Fibroblast of skin of right biceps (primary cell): ENCODE data around the gene LGR5.

Source experiments
- DNase-seq: peaks from one replicate; pipeline ENCODE4 v3.0.0-alpha.2; 2013

LGR5 gene, protein sequence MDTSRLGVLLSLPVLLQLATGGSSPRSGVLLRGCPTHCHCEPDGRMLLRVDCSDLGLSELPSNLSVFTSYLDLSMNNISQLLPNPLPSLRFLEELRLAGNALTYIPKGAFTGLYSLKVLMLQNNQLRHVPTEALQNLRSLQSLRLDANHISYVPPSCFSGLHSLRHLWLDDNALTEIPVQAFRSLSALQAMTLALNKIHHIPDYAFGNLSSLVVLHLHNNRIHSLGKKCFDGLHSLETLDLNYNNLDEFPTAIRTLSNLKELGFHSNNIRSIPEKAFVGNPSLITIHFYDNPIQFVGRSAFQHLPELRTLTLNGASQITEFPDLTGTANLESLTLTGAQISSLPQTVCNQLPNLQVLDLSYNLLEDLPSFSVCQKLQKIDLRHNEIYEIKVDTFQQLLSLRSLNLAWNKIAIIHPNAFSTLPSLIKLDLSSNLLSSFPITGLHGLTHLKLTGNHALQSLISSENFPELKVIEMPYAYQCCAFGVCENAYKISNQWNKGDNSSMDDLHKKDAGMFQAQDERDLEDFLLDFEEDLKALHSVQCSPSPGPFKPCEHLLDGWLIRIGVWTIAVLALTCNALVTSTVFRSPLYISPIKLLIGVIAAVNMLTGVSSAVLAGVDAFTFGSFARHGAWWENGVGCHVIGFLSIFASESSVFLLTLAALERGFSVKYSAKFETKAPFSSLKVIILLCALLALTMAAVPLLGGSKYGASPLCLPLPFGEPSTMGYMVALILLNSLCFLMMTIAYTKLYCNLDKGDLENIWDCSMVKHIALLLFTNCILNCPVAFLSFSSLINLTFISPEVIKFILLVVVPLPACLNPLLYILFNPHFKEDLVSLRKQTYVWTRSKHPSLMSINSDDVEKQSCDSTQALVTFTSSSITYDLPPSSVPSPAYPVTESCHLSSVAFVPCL

DNA sequence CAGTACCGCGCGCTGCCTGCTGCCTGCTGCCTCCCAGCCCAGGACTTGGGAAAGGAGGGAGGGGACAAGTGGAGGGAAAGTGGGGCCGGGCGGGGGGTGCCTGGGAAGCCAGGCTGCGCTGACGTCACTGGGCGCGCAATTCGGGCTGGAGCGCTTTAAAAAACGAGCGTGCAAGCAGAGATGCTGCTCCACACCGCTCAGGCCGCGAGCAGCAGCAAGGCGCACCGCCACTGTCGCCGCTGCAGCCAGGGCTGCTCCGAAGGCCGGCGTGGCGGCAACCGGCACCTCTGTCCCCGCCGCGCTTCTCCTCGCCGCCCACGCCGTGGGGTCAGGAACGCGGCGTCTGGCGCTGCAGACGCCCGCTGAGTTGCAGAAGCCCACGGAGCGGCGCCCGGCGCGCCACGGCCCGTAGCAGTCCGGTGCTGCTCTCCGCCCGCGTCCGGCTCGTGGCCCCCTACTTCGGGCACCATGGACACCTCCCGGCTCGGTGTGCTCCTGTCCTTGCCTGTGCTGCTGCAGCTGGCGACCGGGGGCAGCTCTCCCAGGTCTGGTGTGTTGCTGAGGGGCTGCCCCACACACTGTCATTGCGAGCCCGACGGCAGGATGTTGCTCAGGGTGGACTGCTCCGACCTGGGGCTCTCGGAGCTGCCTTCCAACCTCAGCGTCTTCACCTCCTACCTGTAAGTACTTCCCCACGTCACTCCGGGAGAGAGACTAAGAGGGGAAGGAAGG lies at the start of gene LGR5:
Gene LGR5, plus strand, starts transcription at position 186 of the 732 bp plus-strand sequence. Its CDS starts 283 bp downstream, at position 469.
- peak; percentile 41 for DNase-seq

DNA sequence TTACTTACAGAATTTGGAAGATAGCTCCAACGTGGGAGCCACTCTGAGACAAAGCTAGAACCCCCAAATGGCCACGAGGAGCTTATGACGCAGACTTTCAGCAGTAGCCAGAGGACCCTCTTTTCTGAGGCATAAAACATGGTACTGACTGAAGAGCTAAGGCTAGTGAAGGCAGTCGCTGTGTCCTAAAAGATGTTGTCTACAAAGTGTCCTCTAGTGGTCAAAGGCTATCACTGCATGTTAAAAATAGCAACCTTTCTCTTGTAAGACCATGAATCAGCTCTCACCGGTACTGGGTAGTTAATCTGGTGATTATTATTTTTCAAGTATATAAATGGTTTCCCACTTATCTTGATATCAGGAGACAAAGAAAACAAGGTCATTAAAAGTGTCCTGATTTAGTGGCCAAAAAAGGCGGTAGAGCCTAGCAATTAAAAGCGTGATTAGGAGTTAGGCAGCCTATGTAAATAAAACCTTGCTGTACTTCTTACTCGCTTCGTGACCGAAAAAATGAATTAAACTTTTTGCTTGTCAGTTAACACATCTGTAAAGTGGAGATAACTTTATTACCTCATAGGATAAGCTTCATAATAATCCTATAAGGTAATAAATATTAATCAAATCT lies 47.0 kb upstream of the LGR5 start:
- DNase-seq, result peak; percentile 75

DNA sequence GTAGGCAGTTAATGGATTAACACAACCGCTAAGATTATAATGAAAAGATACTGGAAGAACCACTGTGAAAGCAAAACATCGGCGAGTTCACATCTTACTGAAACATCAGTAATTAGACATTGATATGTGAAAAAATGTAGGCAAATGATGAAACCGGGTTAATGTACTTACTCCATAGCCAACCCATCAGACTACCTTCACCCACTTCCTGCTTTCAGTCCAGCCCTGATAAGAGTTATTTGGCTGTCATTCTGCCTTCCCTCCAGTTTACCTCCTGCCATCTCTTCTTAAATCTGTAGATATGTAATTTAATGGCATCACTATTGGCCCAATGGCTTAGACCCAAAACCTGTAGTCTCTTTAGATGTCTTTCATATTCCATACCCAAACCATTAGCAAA lies 46.0 kb upstream of the LGR5 start:
- no peak for DNase-seq

DNA sequence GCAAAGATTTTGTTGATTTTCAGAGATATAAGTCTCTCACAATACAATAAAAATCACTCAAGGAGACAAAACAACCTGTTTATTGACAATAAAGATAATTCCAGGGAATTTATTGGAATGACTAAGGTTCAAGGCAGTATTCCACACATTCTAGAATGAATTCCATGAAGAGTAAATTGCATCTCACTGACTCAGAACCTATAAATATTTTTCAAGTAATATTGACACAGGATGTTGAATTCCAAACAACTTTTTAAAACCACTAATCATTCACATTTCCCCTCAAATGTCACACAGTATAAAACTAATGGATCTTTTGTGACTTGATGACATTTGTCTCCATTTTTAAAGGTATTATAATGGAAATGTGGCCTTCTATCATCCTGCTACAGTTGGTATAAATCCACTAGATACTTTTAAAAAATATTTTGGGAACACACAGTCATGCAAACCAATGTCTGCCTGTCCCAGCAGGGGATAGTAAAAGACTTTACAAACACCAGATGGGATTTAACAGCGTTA lies 42.1 kb upstream of the LGR5 start:
- DNase-seq, result peak; percentile 91

DNA sequence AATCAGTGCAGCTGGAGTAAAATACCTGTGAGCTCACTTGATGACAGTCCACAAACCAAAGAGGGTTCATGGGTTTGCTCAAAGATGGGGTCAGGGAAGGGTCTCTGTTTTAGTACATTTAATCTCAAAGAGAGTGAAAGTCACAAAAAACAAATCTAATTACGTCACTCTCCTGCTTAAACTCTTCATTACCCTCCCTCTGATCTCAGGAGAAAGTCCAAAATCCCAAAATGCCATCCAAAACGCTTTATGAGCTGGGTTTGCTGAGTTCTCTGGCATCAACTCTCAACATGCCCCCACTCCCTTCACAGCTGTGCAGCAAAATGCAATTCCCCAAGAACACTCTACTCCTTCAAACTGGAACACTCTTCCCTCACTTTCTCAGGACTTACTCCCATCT lies 40.4 kb upstream of the LGR5 start:
- no peak for DNase-seq

DNA sequence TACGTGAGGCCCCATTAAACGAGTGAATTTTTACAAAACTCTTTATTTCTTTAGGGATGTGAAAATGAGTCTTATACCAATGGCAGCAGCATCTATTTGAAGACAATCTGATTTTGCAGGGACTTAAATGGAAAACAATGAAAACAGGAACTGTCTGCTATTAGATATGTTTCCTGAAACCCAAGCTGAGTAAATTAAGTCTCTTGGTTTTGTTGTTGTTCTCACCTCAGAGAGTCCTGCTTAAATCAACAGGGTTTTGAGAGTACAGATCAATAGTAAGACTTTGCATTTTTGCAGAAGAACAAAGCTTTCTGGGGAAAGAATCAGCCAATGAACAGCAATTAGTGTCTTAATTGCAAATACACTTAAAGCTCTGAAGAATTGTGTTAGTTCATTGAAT lies 39.1 kb upstream of the LGR5 start:
- no peak for DNase-seq

DNA sequence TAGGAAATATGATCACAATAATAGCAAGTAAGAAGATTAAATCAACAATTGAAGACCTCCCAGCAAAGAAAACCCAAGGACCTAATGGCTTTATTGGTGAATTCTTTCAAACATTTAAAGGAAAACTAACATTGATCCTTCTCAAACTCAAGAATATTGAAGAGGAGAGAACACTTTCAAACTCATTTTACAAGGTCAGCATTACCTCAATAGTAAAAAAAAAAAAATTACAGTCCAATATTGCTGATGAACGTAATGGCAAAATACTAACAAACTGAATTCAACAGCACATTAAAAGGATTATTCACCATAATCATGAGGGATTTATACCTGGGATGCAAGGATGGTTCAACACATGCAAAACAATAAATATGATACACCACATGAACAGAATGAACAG lies 33.7 kb upstream of the LGR5 start:
- DNase-seq, result no peak

DNA sequence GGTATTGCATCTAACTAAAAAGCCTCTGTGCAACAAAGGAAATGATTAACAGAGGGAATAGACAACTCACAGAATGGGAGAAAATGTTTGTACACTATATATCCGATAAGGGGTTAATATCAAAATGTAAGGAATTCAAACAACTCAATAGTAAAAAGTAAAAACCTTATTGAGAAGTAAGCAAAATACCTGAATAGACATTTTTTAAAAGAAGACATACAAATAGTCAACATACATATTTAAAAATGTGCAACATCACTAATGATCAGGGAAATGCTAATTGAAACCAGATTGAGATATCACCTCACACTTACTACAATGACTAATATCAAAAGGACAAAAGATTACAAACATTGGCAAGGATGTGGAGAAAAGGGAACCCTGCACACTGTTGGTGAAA lies 31.9 kb upstream of the LGR5 start:
- no peak for DNase-seq

DNA sequence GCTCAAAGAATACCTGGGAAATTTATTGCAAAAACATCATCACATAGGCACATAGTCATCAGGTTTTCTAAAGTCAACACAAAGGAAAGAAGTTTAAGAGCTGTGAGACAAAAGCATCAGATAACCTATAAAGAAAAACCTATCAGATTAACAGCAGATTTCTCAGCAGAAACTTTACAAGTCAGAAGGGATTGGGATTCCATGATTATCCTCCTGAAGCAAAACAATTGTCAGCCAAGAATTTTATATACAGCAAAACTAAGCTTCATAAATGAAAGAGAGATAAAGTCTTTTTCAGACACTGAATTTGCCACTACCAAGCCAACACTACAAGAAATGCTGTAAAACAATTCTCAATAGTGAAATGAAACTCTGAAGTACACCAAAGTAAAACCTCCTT lies 28.8 kb upstream of the LGR5 start:
- DNase-seq, result no peak

DNA sequence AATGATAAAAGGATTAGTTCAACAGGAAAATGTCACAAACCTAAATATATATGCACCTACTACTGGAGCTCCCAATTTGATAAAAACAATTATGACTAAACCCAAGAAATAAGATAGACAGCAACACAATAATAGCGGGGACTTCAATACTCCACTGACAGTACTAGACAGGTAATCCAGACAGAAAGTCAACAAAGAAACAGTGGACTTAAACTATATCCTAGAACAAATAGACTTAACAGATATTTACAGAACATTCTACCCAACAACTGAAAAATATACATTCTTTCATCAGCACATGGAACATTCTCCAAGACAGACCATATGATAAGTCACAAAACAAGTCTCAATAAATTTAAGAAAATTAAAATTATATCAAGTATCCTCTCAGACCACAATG lies 28.0 kb upstream of the LGR5 start:
- DNase-seq, result no peak

DNA sequence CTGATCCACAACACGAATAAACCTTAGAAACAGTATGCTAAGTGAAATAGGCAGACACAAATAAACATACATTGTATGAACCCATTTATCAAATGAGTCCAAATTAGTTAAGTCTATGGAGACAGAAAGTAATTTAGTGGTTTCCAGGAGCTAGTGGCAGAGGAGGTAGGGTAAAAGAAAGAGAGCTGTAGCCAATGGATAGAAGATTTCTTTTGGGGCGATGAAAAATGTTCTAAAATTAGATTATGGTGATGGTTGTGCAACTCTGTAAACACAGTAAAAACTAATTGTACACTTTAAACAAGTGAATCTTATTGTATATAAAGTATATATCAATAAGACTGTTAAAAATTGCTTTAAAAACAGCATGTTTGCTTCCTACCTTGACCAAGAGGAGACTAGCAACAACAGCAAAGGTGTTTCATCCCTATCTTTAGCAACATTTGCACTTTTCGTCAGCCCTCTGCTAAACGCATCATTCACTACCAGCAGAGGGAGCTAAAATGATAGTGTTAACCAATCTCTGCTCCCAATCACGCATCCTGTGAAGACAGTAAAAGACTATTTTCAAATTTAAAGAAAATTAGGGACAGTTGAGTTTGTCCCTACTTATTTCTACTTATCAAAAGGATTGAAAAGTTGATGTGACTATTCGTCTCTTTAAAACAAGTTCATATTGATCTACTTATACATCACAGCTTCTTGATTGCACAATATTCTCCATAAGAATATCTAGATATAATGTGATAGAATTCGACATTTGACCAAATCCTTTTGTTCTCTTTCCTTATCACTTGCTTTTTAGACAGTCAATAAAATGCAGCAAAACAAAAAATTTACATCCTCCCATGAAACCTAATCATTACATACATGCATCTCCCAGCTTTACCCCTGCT lies 24.0 kb upstream of the LGR5 start:
- DNase-seq, result peak; percentile 55

DNA sequence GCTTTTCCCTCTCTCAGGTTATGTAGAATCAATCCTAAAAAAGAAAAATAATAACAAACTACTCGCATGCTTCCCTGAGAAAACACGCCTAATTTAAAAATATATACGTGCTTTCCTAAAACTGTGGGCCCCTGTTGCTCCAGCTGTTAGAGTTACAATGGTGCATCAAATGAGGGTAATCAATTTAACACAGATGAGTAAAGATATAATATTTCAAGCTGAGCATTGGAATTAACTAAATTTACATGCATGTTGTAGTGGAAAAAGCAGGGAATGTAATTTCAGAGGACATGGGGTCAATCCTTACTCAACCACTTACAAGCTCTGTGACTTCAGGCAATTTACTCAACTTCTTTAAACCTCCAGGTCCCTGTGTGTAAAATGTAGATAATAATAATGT lies 22.4 kb upstream of the LGR5 start:
- DNase-seq, result no peak

DNA sequence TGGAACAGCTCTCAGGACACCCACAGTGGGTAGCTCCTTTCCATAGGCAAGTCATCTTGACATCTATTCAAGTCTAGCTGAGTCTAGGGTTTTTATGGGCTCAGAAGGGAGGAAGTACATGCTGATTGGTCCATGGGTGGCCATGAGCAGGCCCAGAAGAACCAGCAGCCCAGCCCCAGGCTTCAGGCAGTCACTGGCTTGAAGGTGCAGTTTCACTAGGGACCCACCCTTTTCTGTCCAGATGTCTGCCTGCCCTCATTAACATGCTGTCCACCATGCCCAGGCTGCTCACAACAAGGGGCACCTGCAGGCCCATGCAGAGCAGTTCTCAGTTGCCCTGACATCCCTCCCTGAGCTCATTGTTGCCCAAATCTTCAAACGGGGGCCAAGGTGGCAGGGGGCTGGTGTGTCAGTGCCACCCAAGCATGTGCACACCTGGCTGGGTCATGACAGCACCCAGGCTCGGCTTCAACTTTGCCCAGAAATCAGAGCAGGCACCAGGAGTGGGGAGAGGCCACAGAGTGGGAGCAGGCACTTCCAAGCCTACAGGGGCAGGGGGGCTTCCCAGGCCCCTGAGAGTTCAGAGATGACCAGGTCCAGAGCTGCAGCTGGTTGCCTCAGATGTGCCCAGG lies 18.7 kb upstream of the LGR5 start:
- no peak for DNase-seq

DNA sequence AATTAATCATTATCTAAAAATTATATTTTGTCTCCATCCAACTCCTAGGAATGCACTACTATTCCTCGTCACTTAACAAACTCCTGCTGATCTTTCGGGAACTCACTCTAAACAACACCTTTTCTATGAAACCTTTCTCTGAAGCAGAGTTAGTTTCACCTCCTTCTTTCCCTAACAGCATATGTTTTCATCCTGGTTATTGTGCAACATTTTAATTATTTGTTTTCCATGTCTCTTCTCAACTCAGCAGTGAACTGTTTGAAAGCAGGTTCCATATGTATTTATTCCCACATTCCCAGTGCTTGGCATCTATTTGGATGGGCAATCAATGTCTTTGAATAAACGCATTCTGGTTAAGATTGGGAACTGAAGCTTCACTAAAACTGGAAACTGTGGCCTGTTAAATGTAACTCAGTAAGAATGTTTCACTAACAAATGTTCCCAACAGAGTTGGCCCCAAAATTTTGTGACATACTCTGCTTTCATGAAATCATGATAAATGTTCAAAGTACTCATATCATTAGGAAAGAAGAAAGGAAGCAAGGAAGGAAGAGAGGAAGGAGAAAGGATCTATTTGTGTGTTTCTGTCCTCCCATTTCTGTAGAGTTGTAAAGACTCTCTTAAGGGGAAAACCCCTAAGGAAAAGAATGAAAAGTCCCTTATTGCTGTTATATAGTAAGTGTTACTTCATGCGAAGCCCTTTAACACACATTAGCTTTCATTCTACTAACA lies 13.9 kb upstream of the LGR5 start:
- DNase-seq, result no peak

DNA sequence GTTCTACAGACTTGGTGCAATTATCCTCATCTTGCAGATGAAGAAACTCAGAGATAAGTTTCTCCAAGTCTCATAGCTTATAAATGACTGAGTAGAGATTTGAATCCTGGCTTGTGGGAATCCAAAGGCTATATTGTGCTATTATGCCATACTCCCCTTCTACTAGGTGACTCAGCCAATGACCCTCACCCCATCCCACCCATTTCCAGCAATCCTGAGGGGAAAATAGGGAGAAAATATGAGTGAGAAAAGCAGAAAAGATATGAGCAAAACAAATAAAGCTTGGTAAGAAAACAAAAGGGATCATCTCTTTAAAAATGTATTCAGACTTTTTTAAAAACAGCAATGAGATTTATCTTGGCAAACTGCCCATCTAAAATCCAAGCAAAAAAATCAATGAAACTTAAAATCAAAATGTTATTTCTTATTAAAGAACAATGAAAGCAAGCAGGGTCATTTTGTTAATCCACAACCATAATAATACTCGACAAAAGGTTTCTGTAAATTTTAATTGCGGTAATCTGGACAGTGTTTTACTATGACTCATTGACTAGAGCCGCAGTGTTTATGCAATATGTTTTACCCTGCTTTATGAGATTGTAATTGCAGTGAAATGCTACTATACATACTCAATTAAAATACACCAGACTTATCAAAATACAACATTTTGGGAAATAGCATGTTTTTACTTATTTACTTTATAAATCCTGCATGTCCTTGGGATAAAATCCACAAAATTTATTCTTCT lies 13.1 kb upstream of the LGR5 start:
- no peak for DNase-seq

DNA sequence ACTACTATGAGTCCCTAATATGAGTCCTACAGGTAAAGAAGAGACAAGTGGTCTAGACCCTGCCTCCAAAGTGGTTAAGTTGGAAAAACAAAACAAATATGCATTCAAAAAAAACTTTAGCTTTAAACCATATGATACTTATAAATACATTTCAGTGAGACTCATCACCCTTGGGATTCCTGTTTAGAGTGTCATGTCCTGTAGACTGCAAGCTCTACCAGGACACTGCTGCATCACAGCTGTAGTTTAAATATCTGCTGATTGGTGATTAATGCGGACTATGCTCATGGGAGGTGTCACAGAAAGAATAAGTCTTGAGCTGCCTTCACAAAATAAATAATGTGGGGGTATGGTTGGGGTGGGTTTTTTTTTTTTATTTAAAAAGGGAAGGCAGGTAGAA lies 8.8 kb upstream of the LGR5 start:
- DNase-seq, result peak; percentile 53

DNA sequence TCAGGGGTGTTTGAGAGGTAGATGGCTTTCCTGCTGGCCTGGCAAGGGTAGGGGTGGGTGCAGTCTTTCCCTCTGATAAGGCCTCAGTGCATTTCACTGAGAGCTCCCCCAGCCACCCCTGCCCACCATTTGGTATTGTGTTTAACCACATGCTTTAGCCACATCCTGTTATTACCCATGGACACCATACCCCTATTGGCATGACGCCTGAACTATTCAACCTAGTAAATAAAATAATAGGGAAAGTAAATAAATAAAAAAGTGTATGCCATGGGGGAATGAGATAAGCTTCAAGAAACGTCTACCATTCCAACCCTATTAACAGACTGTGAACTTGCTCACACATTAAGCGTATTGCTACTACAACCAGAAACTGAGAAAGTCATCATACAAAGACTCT lies 7.6 kb upstream of the LGR5 start:
- DNase-seq, result no peak

DNA sequence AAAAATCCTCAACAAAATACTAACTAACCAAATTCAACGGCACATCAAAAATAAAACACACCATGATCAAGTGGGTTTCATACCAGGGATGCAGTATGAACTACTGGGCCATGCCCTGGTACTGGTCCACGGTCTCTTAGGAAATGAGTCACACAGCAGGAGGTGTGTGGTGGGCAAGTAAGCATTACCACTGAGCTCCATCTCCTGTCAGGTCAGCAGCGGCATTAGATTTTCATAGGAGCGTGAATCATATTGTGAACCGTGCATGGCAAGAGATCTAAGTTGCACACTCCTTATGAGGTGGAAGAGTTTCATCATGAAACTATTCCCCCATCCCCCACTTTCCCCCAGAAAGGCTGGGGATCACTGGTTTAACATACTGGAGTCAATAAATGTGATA lies 6.7 kb upstream of the LGR5 start:
- no peak for DNase-seq

DNA sequence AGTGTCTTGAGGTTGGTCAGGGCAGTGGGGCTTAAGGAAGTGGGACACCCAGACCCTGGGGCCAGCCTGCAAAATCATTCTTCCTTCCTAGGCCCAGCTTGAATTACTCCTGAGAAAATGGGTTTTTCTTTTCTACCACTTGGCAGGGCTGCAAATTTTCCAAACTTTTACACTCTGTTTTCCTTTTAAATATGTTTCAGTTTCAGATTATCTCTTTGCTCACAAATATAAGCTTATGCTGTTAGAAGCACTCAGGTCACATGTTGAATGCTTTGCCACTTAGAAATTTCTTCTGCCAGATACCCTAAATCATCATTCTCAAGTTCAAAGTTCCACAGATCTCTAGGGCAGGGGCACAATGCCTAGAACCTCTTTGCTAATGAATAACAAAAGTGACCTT lies 2.9 kb upstream of the LGR5 start:
- DNase-seq, result no peak
